Transverse colon (tissue), 3 donors: ENCODE results near the gene DOP1B.

Source experiments
- CTCF ChIP-seq, 5 experiments: fragments of 200-600 bp in 3 of 5; fragments of 450-650 bp in 2 of 5; sonication (generic) in 3 of 5; IDR thresholded peaks; 1 replicate in 2 of 5; 2 replicates in 3 of 5; pipeline ENCODE4 v1.5.1; 2016 to 2017; ENCODE audit warnings: antibody characterized with exemption in 5 of 5, inconsistent platforms in 3 of 5, mild to moderate bottlenecking in 2 of 5, moderate library complexity in 1 of 5
- EP300 ChIP-seq: sonication (generic); formaldehyde crosslinking; IDR thresholded peaks from one replicate; pipeline ENCODE4 v1.6.1; 2017; ENCODE audit warnings: antibody characterized with exemption, low read depth
- POLR2A ChIP-seq: fragments of 450-650 bp; IDR thresholded peaks from one replicate; pipeline ENCODE4 v1.6.1; 2016; ENCODE audit warnings: antibody characterized with exemption, mild to moderate bottlenecking, moderate library complexity

- TF ChIP-seq CTCF (IDR thresholded peaks at IDR 0.05) (no peak), EP300 (no peak), POLR2A (no peak)
These were observed 32.2 kb upstream of the DOP1B start for GRCh38 chr21:36124395-36124794.
